Measurements from ENCODE around the gene TMEM184B. TPM values are rescaled to one million over a fixed set of nuclear protein-coding genes. Genes with fewer than 3 reads are reported as not detected.
A peak's percentile ranks its signal among the peaks of the same experiment; 100 is the strongest.

Gene TMEM184B
- total RNA-seq, 4 donors from 2014 or later = 18.7 to 88.4 (median 41.1) TPM

DNA sequence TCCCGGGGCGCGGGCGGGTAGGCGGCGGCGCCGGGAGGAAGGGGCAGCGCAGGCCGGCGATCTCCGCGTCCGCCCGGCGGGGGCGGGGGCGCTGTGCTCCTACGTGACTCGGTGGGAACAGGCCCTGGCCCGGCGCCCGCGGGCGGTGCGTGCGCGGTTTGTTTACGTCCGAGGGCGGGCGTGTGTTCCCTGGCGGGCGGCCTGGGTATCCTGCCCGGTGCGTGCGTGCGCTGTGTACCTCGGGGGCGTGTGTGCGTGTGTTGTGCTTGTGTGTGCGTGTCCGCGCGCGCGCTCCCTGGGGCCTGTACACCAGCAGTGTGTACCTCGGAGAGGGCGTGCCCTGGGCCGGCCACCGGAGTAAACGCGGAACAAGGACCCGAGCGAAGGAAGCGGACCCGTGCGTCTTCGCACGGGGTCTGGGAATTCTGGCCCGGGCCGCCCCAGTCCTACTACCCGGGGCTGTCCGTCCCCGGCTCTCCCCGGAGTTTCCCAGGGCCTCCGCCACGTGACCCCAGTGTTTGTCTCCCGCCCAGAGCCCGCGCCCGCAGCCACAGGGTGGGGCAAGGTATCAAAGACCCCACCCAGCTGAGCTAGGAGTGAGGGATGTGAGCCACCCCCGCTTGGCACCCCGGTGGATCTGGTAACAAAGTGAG, 70.2 kb downstream of the TMEM184B start:
- Histone ChIP-seq H3K27me3 (no peaks in the 10 kb centered on the region), H3K36me3 (no peaks in the 10 kb centered on the region), H3K9me3 (no peaks in the 10 kb centered on the region), H3K4me3 (peak overlapping the region; percentile 45 to 98 (median 86)), H3K4me1 (peaks cover 10 to 39% (median 25%) of the 10 kb centered on the region in 4 donors), H3K27ac (peak overlapping the region; percentile 96 to 100 (median 99))
- intact Hi-C loops (cut with DNase I; ENCODE audit: low total_unique reads) = loop anchor here (2.0 to 10.0 kb wide), 2 partner anchors 72 to 114 kb away; partner anchors contain the start of genes CSNK1E and TMEM184B
- WGBS, 2 donors (ENCODE audit: low coverage in 1 of 2) = 0% methylated on average over 32 of the region's 74 CpGs; no CpG with 5 or more reads in 1 of the 2 donors
- DNase-seq = peak; percentile 88
- in situ Hi-C loops (cut with MboI; ENCODE audit: low pct_ligation_motif_present in 1 of 4, low pct_unique_long_range_greater_than_20kb in 1 of 4, low sequenced_read_pairs in 3 of 4) = no loop called here
- peak; percentile 49 for TF ChIP-seq POLR2AphosphoS5 (IDR thresholded peaks at IDR 0.05)
- peak in 3 of 5 experiments; percentile 19 to 36 (median 21) for TF ChIP-seq CTCF (IDR thresholded peaks at IDR 0.05)
- no peak for TF ChIP-seq POLR2A (IDR thresholded peaks at IDR 0.05)
- TF ChIP-seq EP300 (IDR thresholded peaks at IDR 0.05; ENCODE audit: low read depth) = peak; percentile 87

DNA sequence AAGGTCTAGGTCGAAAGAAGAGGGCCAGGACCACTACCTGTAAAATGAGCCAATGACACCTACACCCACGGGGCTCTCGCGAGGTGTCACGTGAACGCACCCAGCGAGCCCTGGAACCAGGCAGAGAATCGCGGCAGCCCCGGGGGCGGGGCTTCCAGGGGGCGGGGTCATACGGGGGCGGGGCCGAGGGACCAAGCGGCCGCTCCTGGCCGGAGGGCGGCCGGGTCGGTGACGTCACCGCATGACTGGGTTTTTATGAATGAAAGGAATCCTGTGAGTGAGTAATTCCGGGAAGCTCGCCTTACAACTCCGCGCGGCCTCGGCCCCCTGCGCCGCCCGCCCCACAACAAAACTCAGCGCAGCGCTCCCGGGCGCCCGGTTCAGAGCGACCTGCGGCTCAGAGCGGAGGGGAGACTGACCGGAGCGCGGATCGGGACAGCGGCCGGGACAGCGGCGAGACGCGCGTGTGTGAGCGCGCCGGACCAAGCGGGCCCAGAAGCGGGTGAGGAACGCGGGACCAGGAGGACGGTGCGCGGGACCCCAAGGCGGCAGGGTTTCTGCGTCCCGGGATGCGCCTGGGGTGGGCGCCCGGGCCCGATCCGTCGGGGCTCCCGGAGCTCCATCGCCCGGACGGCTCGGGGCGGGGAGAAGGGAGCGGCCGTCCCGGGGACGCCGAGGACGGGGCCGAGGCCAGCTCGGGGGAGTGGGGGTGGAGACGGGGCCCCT, 70.9 kb downstream of the TMEM184B start, which contains the start of gene MAFF:
Gene MAFF (plus strand): TSS at position 284 of the 726 bp plus-strand sequence. CDS start 11,860 bp downstream, outside the sequence.
- peak within 1 kb of the TSS; percentile 96 to 100 (median 99) for H3K27ac ChIP-seq
- peaks cover 10 to 39% (median 27%) of the 10 kb centered on the region in 4 donors for H3K4me1 ChIP-seq
- TF ChIP-seq POLR2AphosphoS5 (IDR thresholded peaks at IDR 0.05) (peak; percentile 96 to 98 (median 98)), POLR2A (IDR thresholded peaks at IDR 0.05) (peak; percentile 98), EP300 (IDR thresholded peaks at IDR 0.05; ENCODE audit: low read depth) (peak; percentile 13), CTCF (IDR thresholded peaks at IDR 0.05) (no peak)
- no peaks in the 10 kb centered on the region for H3K27me3 ChIP-seq
- DNase-seq = peak; percentile 98
- H3K36me3 ChIP-seq = no peaks in the 10 kb centered on the region
- no peaks in the 10 kb centered on the region for H3K9me3 ChIP-seq
- intact Hi-C loops (cut with DNase I; ENCODE audit: low total_unique reads) (loop anchor here (2.0 to 10.0 kb wide), 2 partner anchors 73 to 115 kb away; partner anchors contain the start of genes CSNK1E and TMEM184B), in situ Hi-C loops (cut with MboI; ENCODE audit: low pct_ligation_motif_present in 1 of 4, low pct_unique_long_range_greater_than_20kb in 1 of 4, low sequenced_read_pairs in 3 of 4) (no loop called here)
- WGBS, 2 donors (ENCODE audit: low coverage in 1 of 2) = 1% methylated on average over 57 of the region's 85 CpGs; no CpG with 5 or more reads in 1 of the 2 donors
- H3K4me3 ChIP-seq = peak within 1 kb of the TSS; percentile 45 to 98 (median 86)

GRCh38 chr22:38201371-38201710, 71.5 kb downstream of the TMEM184B start:
- 19 to 27% methylated on average over 3 to 8 of the region's 8 CpGs for WGBS, 2 donors (ENCODE audit: low coverage in 1 of 2)
- Histone ChIP-seq H3K36me3 (no peaks in the 10 kb centered on the region), H3K4me1 (peaks cover 10 to 40% (median 27%) of the 10 kb centered on the region in 4 donors), H3K9me3 (no peaks in the 10 kb centered on the region), H3K4me3 (peak overlapping the region in 3 of 4 donors; percentile 80 to 98 (median 92)), H3K27ac (peak overlapping the region; percentile 96 to 100 (median 99)), H3K27me3 (no peaks in the 10 kb centered on the region)
- in situ Hi-C loops (cut with MboI; ENCODE audit: low pct_ligation_motif_present in 1 of 4, low pct_unique_long_range_greater_than_20kb in 1 of 4, low sequenced_read_pairs in 3 of 4) = no loop called here
- no peak for TF ChIP-seq EP300 (IDR thresholded peaks at IDR 0.05; ENCODE audit: low read depth)
- no peak for TF ChIP-seq CTCF (IDR thresholded peaks at IDR 0.05)
- TF ChIP-seq POLR2A (IDR thresholded peaks at IDR 0.05) = no peak
- no peak for TF ChIP-seq POLR2AphosphoS5 (IDR thresholded peaks at IDR 0.05)
- intact Hi-C loops (cut with DNase I; ENCODE audit: low total_unique reads) = loop anchor here (10.0 kb wide), 1 partner anchor 73 kb away; the partner anchor contains the start of gene TMEM184B
- DNase-seq = no peak
